Endothelial cell (in vitro differentiated cells): ENCODE data around the gene HIVEP3. TPM values are rescaled to one million over a fixed set of nuclear protein-coding genes. Genes with fewer than 3 reads are reported as not detected.

Experiments
- DNase-seq: peaks from one replicate; pipeline ENCODE4 v3.0.0; 2021; ENCODE audit warnings: low spot score
- H3K27ac Mint-ChIP-seq: one replicate; pipeline ENCODE4 v1.8.0; 2021; ENCODE audit warnings: mixed read lengths, inconsistent platforms; ENCODE audit not compliant: unreplicated experiment
- H3K27me3 Mint-ChIP-seq: one replicate; pipeline ENCODE4 v1.8.0; 2021; ENCODE audit warnings: mild to moderate bottlenecking, moderate library complexity, mixed read lengths, inconsistent platforms; ENCODE audit not compliant: unreplicated experiment
- H3K36me3 Mint-ChIP-seq: one replicate; pipeline ENCODE4 v1.8.0; 2021; ENCODE audit warnings: mild to moderate bottlenecking, low read depth, mixed read lengths, inconsistent platforms; ENCODE audit not compliant: unreplicated experiment
- H3K4me1 Mint-ChIP-seq: one replicate; pipeline ENCODE4 v1.8.0; 2021; ENCODE audit warnings: mild to moderate bottlenecking, mixed read lengths, inconsistent platforms; ENCODE audit not compliant: unreplicated experiment
- H3K4me3 Mint-ChIP-seq: one replicate; pipeline ENCODE4 v1.8.0; 2021; ENCODE audit warnings: mild to moderate bottlenecking, mixed read lengths, inconsistent platforms; ENCODE audit not compliant: unreplicated experiment
- H3K9me3 Mint-ChIP-seq: one replicate; pipeline ENCODE4 v1.8.0; 2021; ENCODE audit warnings: mixed read lengths, inconsistent platforms; ENCODE audit not compliant: unreplicated experiment
- total RNA-seq: library from RNA; stranded (reverse); fragmentation: NEBNext Ultra II Directional; extraction: Animal tissue kit (Norgen Biotek cat#: 25700); gene quantifications from one replicate; pipeline ENCODE4 v1.2.1, GENCODE V29; 2021; ENCODE audit not compliant: unreplicated experiment
- TF ChIP-seq, protein P1 (sequence below): fragments of 200-600 bp; sonication (generic); IDR thresholded peaks from one replicate; pipeline ENCODE4 v1.5.0; 2021; ENCODE audit warnings: antibody characterized with exemption; ENCODE audit not compliant: unreplicated experiment

The HIVEP3 gene
- total RNA-seq, 1 donor from 2014 or later, result 8.9 TPM

DNA sequence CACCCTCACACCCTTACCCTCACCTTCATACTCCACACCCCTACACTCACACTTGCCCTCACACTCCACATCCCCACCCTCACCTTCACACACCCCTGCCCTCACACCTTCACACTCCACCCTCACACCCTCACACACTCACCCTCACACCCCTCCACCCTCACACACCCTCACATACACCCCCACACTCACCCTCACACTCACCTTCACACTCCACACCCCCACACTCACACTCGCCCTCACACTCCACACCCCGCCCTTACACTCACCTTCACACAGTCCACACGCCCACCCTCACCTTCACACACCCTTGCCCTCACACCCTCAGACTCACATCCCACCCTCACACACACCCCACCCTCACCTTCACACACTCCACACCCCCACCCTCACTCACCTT lies 390.6 kb downstream of the HIVEP3 start:
- no peak for DNase-seq
- H3K4me3 Mint-ChIP-seq, result no peak overlapping the region
- peaks cover 14% of the 10 kb centered on the region for H3K27me3 Mint-ChIP-seq
- TF ChIP-seq, protein P1, sequence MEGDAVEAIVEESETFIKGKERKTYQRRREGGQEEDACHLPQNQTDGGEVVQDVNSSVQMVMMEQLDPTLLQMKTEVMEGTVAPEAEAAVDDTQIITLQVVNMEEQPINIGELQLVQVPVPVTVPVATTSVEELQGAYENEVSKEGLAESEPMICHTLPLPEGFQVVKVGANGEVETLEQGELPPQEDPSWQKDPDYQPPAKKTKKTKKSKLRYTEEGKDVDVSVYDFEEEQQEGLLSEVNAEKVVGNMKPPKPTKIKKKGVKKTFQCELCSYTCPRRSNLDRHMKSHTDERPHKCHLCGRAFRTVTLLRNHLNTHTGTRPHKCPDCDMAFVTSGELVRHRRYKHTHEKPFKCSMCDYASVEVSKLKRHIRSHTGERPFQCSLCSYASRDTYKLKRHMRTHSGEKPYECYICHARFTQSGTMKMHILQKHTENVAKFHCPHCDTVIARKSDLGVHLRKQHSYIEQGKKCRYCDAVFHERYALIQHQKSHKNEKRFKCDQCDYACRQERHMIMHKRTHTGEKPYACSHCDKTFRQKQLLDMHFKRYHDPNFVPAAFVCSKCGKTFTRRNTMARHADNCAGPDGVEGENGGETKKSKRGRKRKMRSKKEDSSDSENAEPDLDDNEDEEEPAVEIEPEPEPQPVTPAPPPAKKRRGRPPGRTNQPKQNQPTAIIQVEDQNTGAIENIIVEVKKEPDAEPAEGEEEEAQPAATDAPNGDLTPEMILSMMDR, result no peak
- H3K27ac Mint-ChIP-seq, result no peak overlapping the region
- H3K4me1 Mint-ChIP-seq, result no peaks in the 10 kb centered on the region
- H3K9me3 Mint-ChIP-seq, result no peaks in the 10 kb centered on the region
- peaks cover 14% of the 10 kb centered on the region for H3K36me3 Mint-ChIP-seq

DNA sequence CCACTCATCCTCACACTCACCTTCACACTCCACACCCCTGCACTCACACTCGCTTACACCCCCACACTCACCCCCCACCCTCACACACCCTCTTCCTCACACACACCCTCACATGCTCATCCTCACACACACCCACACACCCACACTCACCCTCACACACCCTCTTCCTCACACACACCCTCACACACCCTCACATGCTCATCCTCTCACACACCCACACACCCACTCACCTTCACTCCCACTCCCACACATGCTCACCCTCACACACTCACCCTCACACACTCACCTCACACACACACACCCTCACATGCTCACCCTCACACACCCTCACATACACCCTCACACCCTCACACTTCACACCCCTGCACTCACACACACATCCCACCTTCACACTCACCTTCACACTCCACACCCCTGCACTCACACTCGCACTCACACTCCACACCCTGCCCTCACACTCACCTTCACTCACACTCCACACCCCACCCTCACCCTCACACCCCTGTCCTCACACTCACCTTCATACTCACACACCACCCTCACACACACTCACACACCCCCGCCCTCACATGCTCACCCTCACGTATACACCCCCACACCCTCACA lies 391.7 kb downstream of the HIVEP3 start:
- Mint-ChIP-seq H3K4me3 (no peak overlapping the region), H3K27ac (no peak overlapping the region), H3K9me3 (no peaks in the 10 kb centered on the region), H3K4me1 (no peaks in the 10 kb centered on the region), H3K27me3 (peaks cover 11% of the 10 kb centered on the region), H3K36me3 (peaks cover 8% of the 10 kb centered on the region)
- TF ChIP-seq, protein P1, result no peak
- no peak for DNase-seq

DNA sequence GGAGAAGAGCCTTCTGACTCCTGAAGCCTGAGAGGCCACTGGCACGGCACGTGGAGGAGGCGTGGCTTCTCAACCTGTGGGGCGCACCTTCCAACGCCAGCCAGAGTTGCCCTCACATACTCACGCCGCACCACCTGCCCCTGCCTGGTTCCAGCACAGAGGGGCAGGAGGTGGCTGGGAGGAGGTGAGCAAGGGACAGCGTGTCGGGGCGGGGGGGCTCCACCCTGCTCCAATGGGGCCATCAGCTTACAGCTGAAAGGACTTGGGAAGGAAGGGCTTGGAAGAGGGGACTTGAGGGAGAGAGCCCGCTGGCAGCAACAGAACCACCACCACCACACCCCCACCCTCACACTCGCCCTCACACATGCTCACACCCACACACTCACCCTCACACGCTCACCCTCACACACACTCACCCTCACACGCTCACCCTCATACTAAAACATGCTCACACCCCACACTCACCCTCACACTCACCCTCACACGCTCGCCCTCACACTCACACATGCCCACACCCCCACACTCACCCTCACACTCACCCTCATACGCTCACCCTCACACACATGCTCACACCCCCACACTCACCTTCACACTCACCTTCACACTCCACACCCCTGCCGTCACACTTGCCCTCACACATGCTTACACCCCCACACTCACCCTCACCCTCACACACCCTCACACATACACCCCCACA lies 392.7 kb downstream of the HIVEP3 start:
- H3K27ac Mint-ChIP-seq, result no peak overlapping the region

GRCh38 chr1:41524676-41525675 lies 393.7 kb downstream of the HIVEP3 start:
- DNase-seq, result no peak
- Mint-ChIP-seq H3K4me1 (no peaks in the 10 kb centered on the region), H3K36me3 (peaks cover 4% of the 10 kb centered on the region), H3K27ac (no peak overlapping the region), H3K4me3 (no peak overlapping the region), H3K9me3 (no peaks in the 10 kb centered on the region), H3K27me3 (peaks cover 9% of the 10 kb centered on the region)
- TF ChIP-seq, protein P1, result no peak

More for the DNA sequence above, 392.7 kb downstream of the HIVEP3 start:
- no peak for DNase-seq
- Mint-ChIP-seq H3K36me3 (peaks cover 7% of the 10 kb centered on the region), H3K4me3 (no peak overlapping the region), H3K9me3 (no peaks in the 10 kb centered on the region), H3K27me3 (peaks cover 8% of the 10 kb centered on the region), H3K4me1 (no peaks in the 10 kb centered on the region)
- TF ChIP-seq, protein P1, result no peak
